HL-60 (cell line): ENCODE data around the gene PER1.

ENCODE experiments used
- CTCF ChIP-seq: IDR thresholded peaks from one replicate; pipeline ENCODE4 v1.5.1; 2011; ENCODE audit warnings: low read length, control low read depth, inconsistent platforms; ENCODE audit not compliant: insufficient read depth
- POLR2AphosphoS5 ChIP-seq: IDR thresholded peaks from 2 replicates; pipeline ENCODE4 v1.6.1; 2012; ENCODE audit warnings: low read depth
- REST ChIP-seq: IDR thresholded peaks from 2 replicates; pipeline ENCODE4 v1.6.1; 2012; ENCODE audit warnings: low read depth; ENCODE audit not compliant: insufficient replicate concordance

- TF ChIP-seq CTCF, result no peak
- TF ChIP-seq POLR2AphosphoS5, result no peak
- TF ChIP-seq REST, result no peak
Observed at GRCh38 chr17:8187517-8188262, 35.5 kb upstream of the PER1 start.
